Stimulated activated CD4-positive, alpha-beta T cell treated with anti-CD3 and anti-CD28 coated beads, Interleukin-1b, Interleukin-23, amount 100 ng/mL, for 4 hours (primary cell): ENCODE data around the gene PTPRK.

Experiments
- DNase-seq, 2 donors: peaks; one replicate each; pipeline ENCODE4 v3.0.0-alpha.2; 2020; ENCODE audit warnings: low read depth in 2 of 2

Gene PTPRK

GRCh38 chr6:128345278-128345677 is 175.1 kb downstream of the PTPRK start:
- DNase-seq, result no peak

- DNase-seq, result no peak
These were observed 176.7 kb downstream of the PTPRK start for GRCh38 chr6:128343706-128344105.

- no peak for DNase-seq
These were observed 180.6 kb downstream of the PTPRK start for GRCh38 chr6:128339635-128340450.

- no peak for DNase-seq
These were observed 182.8 kb downstream of the PTPRK start for GRCh38 chr6:128337619-128338018.

- DNase-seq, result no peak
These were observed 183.8 kb downstream of the PTPRK start for GRCh38 chr6:128336436-128337095.

GRCh38 chr6:128335963-128336362 is 184.4 kb downstream of the PTPRK start:
- DNase-seq, result no peak

- DNase-seq, result no peak
These were observed 186.7 kb downstream of the PTPRK start for GRCh38 chr6:128333581-128334223.

GRCh38 chr6:128327890-128328289 is 192.5 kb downstream of the PTPRK start:
- DNase-seq, result peak; percentile 1

GRCh38 chr6:128323011-128323410 is 197.4 kb downstream of the PTPRK start:
- no peak for DNase-seq

- DNase-seq, result no peak
These were observed 200.5 kb downstream of the PTPRK start for GRCh38 chr6:128319946-128320345.

- no peak for DNase-seq
These were observed 201.2 kb downstream of the PTPRK start for GRCh38 chr6:128319157-128319556.

GRCh38 chr6:128316258-128316929 is 204.0 kb downstream of the PTPRK start:
- no peak for DNase-seq

- DNase-seq, result no peak
These were observed 206.2 kb downstream of the PTPRK start for GRCh38 chr6:128314190-128314589.

GRCh38 chr6:128311944-128312570 is 208.3 kb downstream of the PTPRK start:
- no peak for DNase-seq

GRCh38 chr6:128310451-128310850 is 209.9 kb downstream of the PTPRK start:
- no peak for DNase-seq

- no peak for DNase-seq
These were observed 212.7 kb downstream of the PTPRK start for GRCh38 chr6:128307671-128308070.

- no peak for DNase-seq
These were observed 214.4 kb downstream of the PTPRK start for GRCh38 chr6:128305976-128306375.

- no peak for DNase-seq
These were observed 215.2 kb downstream of the PTPRK start for GRCh38 chr6:128305228-128305627.

- DNase-seq, result no peak
These were observed 216.5 kb downstream of the PTPRK start for GRCh38 chr6:128303870-128304269.

GRCh38 chr6:128302942-128303341 is 217.5 kb downstream of the PTPRK start:
- no peak for DNase-seq

GRCh38 chr6:128295670-128296069 is 224.7 kb downstream of the PTPRK start:
- DNase-seq, result no peak

GRCh38 chr6:128290221-128290620 is 230.2 kb downstream of the PTPRK start:
- no peak for DNase-seq
